ENCODE data around the gene FIGN. TPM values are rescaled to one million over a fixed set of nuclear protein-coding genes. Genes with fewer than 3 reads are reported as not detected.

Gene FIGN
- total and polyA plus RNA-seq, 2 donors (not counting 1 experiment from before 2014, with no cell fraction given): not detected

- 73% methylated on average over 2 of the region's 4 CpGs for WGBS (ENCODE audit: insufficient coverage)
- Histone ChIP-seq H2AFZ (ENCODE audit: insufficient read depth, low read depth, low read length, poor library complexity, severe bottlenecking) (no peak overlapping the region), H3K27ac (ENCODE audit: low read length in 2 of 2) (no peak overlapping the region), H3K27me3 (replicated peaks in 1 of 4; ENCODE audit: control extremely low read depth in 1 of 4, control insufficient read depth in 3 of 4, insufficient read depth in 4 of 4, low read length in 3 of 4) (no peaks in the 10 kb centered on the region), H3K4me3 (ENCODE audit: control extremely low read depth in 1 of 5, extremely low read depth in 1 of 5, insufficient read depth in 1 of 5, low read depth in 2 of 5, low read length in 4 of 5) (no peak overlapping the region), H3K4me1 (ENCODE audit: control insufficient read depth in 2 of 2, insufficient read depth in 2 of 2, low read length in 2 of 2) (no peaks in the 10 kb centered on the region), H3K9ac (ENCODE audit: low read length) (no peak overlapping the region), H3K36me3 (replicated peaks in 1 of 2; ENCODE audit: control extremely low read depth in 1 of 2, control insufficient read depth in 1 of 2, extremely low read depth in 1 of 2, insufficient read depth in 2 of 2, low read length in 1 of 2) (no peaks in the 10 kb centered on the region), H3K79me2 (ENCODE audit: control insufficient read depth, insufficient read depth, low read length) (no peaks in the 10 kb centered on the region), H4K20me1 (ENCODE audit: control insufficient read depth, insufficient read depth, low read length, poor library complexity, severe bottlenecking) (no peaks in the 10 kb centered on the region), H3K4me2 (replicated peaks; ENCODE audit: low read depth, low read length, poor library complexity, severe bottlenecking) (no peak overlapping the region), H3K9me3 (ENCODE audit: control extremely low read depth in 1 of 3, control insufficient read depth in 2 of 3, insufficient read depth in 1 of 3, low read length in 2 of 3) (no peaks in the 10 kb centered on the region)
- ATAC-seq (ENCODE audit: low read depth): no peak
- H3K27ac Mint-ChIP-seq: no peak overlapping the region
- no peak for TF ChIP-seq EZH2 (IDR thresholded peaks at IDR 0.05; ENCODE audit: borderline replicate concordance, insufficient read depth, low read depth, low read length, poor library complexity, severe bottlenecking)
- TF ChIP-seq CTCF (IDR thresholded peaks at IDR 0.05): no peak
- intact Hi-C loops (cut with micrococcal nuclease): no loop called here
- ChIA-PET CTCF (no interaction called here), POLR2A (no interaction called here)
- no peak for DNase-seq
- H3K9me3 Mint-ChIP-seq (ENCODE audit: insufficient read depth): no peaks in the 10 kb centered on the region
- H3K4me3 Mint-ChIP-seq: no peak overlapping the region
- no peaks in the 10 kb centered on the region for H3K27me3 Mint-ChIP-seq
- no peaks in the 10 kb centered on the region for H3K4me1 Mint-ChIP-seq
Observed at GRCh38 chr2:163771596-163771995, 35.8 kb upstream of the FIGN start.

GRCh38 chr2:163768881-163769695, 33.3 kb upstream of the FIGN start:
- DNase-seq (no peak), ATAC-seq (ENCODE audit: low read depth) (no peak)
- intact Hi-C loops (cut with micrococcal nuclease): no loop called here
- 97% methylated on average over 3 of the region's 7 CpGs for WGBS (ENCODE audit: insufficient coverage)
- Histone ChIP-seq H3K36me3 (replicated peaks in 1 of 2; ENCODE audit: control extremely low read depth in 1 of 2, control insufficient read depth in 1 of 2, extremely low read depth in 1 of 2, insufficient read depth in 2 of 2, low read length in 1 of 2) (no peaks in the 10 kb centered on the region), H3K4me2 (replicated peaks; ENCODE audit: low read depth, low read length, poor library complexity, severe bottlenecking) (no peak overlapping the region), H3K4me3 (ENCODE audit: control extremely low read depth in 1 of 5, extremely low read depth in 1 of 5, insufficient read depth in 1 of 5, low read depth in 2 of 5, low read length in 4 of 5) (no peak overlapping the region), H4K20me1 (ENCODE audit: control insufficient read depth, insufficient read depth, low read length, poor library complexity, severe bottlenecking) (no peaks in the 10 kb centered on the region), H3K9me3 (ENCODE audit: control extremely low read depth in 1 of 3, control insufficient read depth in 2 of 3, insufficient read depth in 1 of 3, low read length in 2 of 3) (no peaks in the 10 kb centered on the region), H3K27ac (ENCODE audit: low read length in 2 of 2) (no peak overlapping the region), H3K79me2 (ENCODE audit: control insufficient read depth, insufficient read depth, low read length) (no peaks in the 10 kb centered on the region), H2AFZ (ENCODE audit: insufficient read depth, low read depth, low read length, poor library complexity, severe bottlenecking) (no peak overlapping the region), H3K27me3 (replicated peaks in 1 of 4; ENCODE audit: control extremely low read depth in 1 of 4, control insufficient read depth in 3 of 4, insufficient read depth in 4 of 4, low read length in 3 of 4) (no peaks in the 10 kb centered on the region), H3K9ac (ENCODE audit: low read length) (no peak overlapping the region), H3K4me1 (ENCODE audit: control insufficient read depth in 2 of 2, insufficient read depth in 2 of 2, low read length in 2 of 2) (no peaks in the 10 kb centered on the region)
- no peak for TF ChIP-seq CTCF (IDR thresholded peaks at IDR 0.05)
- no peak for TF ChIP-seq EZH2 (IDR thresholded peaks at IDR 0.05; ENCODE audit: borderline replicate concordance, insufficient read depth, low read depth, low read length, poor library complexity, severe bottlenecking)
- ChIA-PET CTCF (no interaction called here), POLR2A (no interaction called here)
- Mint-ChIP-seq H3K27ac (no peak overlapping the region), H3K4me3 (no peak overlapping the region), H3K27me3 (no peaks in the 10 kb centered on the region), H3K9me3 (ENCODE audit: insufficient read depth) (no peaks in the 10 kb centered on the region), H3K4me1 (no peaks in the 10 kb centered on the region)
